NT2/D1 (cell line): ENCODE results near the gene VWDE.
A peak's percentile ranks its signal among the peaks of the same experiment; 100 is the strongest.

Experiments used
- YY1 ChIP-seq: IDR thresholded peaks from 2 replicates; pipeline ENCODE4 v1.6.1; 2011; ENCODE audit not compliant: insufficient read length, insufficient read depth
- ZNF274 ChIP-seq: IDR thresholded peaks from 2 replicates; pipeline ENCODE4 v1.6.1; 2011; ENCODE audit warnings: mild to moderate bottlenecking, low read depth, low read length

- TF ChIP-seq YY1 (peak; percentile 54), ZNF274 (no peak)
Measured at GRCh38 chr7:12423997-12424745, 20.5 kb upstream of the VWDE start.
